ENCODE data around the gene TFF3. TPM values are rescaled to one million over a fixed set of nuclear protein-coding genes. Genes with fewer than 3 reads are reported as not detected.

TFF3 gene
- total and polyA plus RNA-seq, 2 experiments from 2014 or later = 84.4 to 589 TPM

- no peaks in the 10 kb centered on the region for H3K9me3 ChIP-seq (ENCODE audit: low read depth)
- TF ChIP-seq, protein P1, sequence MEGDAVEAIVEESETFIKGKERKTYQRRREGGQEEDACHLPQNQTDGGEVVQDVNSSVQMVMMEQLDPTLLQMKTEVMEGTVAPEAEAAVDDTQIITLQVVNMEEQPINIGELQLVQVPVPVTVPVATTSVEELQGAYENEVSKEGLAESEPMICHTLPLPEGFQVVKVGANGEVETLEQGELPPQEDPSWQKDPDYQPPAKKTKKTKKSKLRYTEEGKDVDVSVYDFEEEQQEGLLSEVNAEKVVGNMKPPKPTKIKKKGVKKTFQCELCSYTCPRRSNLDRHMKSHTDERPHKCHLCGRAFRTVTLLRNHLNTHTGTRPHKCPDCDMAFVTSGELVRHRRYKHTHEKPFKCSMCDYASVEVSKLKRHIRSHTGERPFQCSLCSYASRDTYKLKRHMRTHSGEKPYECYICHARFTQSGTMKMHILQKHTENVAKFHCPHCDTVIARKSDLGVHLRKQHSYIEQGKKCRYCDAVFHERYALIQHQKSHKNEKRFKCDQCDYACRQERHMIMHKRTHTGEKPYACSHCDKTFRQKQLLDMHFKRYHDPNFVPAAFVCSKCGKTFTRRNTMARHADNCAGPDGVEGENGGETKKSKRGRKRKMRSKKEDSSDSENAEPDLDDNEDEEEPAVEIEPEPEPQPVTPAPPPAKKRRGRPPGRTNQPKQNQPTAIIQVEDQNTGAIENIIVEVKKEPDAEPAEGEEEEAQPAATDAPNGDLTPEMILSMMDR (IDR thresholded peaks at IDR 0.05; ENCODE audit: poor library complexity) = no peak
- TF ChIP-seq EZH2phosphoT487 (IDR thresholded peaks at IDR 0.05; ENCODE audit: low read depth, severe bottlenecking, unreplicated experiment) (no peak), EZH2 (IDR thresholded peaks at IDR 0.05; ENCODE audit: borderline replicate concordance) (no peak)
- H3K79me2 ChIP-seq = no peaks in the 10 kb centered on the region
- H3K4me1 ChIP-seq (ENCODE audit: insufficient read depth) = peaks cover 14% of the 10 kb centered on the region
- no peaks in the 10 kb centered on the region for H4K20me1 ChIP-seq (ENCODE audit: insufficient read depth, poor library complexity, severe bottlenecking)
- no peaks in the 10 kb centered on the region for H3K9me2 ChIP-seq (replicated peaks; ENCODE audit: insufficient read depth)
- DNase-seq (ENCODE audit: low spot score) = no peak
- peak overlapping the region; percentile 23 for H3K27ac ChIP-seq
- H3K27me3 ChIP-seq = no peaks in the 10 kb centered on the region
- H3K4me3 ChIP-seq = no peak overlapping the region
- no peak overlapping the region for H3K4me2 ChIP-seq
- H3K36me3 ChIP-seq (replicated peaks; ENCODE audit: insufficient read depth, low read depth) = no peaks in the 10 kb centered on the region
- 87% methylated on average over 9 of the region's 9 CpGs for WGBS (ENCODE audit: low lambda C conversion rate, missing lambda C conversion rate)
- no peak overlapping the region for H2AFZ ChIP-seq
These were observed 47.5 kb upstream of the TFF3 start for GRCh38 chr21:42362700-42363099.

DNA sequence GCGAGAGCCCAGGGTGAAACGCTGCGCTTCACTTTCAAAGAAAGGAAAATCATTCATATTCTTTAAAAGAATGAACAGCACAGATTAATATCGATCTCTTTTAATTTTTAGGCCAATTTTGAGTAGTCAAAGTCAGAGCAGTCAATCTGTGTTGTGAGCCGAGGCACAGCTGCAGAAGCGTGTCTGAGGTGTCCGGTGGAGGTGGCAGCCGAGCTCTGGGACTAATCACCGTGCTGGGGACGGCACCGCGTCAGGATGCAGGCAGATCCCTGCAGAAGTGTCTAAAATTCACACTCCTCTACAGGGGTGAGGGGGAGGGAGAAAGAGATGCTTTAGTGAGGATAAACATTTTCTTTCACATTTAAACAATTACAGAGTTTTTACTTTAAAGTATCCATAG lies 47.0 kb upstream of the TFF3 start:
- no peaks in the 10 kb centered on the region for H3K9me3 ChIP-seq (ENCODE audit: low read depth)
- no peak overlapping the region for H3K27ac ChIP-seq
- no peaks in the 10 kb centered on the region for H3K9me2 ChIP-seq (replicated peaks; ENCODE audit: insufficient read depth)
- no peak overlapping the region for H3K4me3 ChIP-seq
- TF ChIP-seq, protein P1 (IDR thresholded peaks at IDR 0.05; ENCODE audit: poor library complexity) = no peak
- TF ChIP-seq EZH2phosphoT487 (IDR thresholded peaks at IDR 0.05; ENCODE audit: low read depth, severe bottlenecking, unreplicated experiment) (no peak), EZH2 (IDR thresholded peaks at IDR 0.05; ENCODE audit: borderline replicate concordance) (no peak)
- 90% methylated on average over 12 of the region's 12 CpGs for WGBS (ENCODE audit: low lambda C conversion rate, missing lambda C conversion rate)
- H3K36me3 ChIP-seq (replicated peaks; ENCODE audit: insufficient read depth, low read depth) = no peaks in the 10 kb centered on the region
- no peak for DNase-seq (ENCODE audit: low spot score)
- peaks cover 9% of the 10 kb centered on the region for H3K4me1 ChIP-seq (ENCODE audit: insufficient read depth)
- no peak overlapping the region for H3K4me2 ChIP-seq
- H4K20me1 ChIP-seq (ENCODE audit: insufficient read depth, poor library complexity, severe bottlenecking) = no peaks in the 10 kb centered on the region
- H2AFZ ChIP-seq = no peak overlapping the region
- H3K27me3 ChIP-seq = no peaks in the 10 kb centered on the region
- H3K79me2 ChIP-seq = no peaks in the 10 kb centered on the region

GRCh38 chr21:42361286-42361685 lies 46.1 kb upstream of the TFF3 start:
- Histone ChIP-seq H3K4me2 (no peak overlapping the region), H3K27ac (no peak overlapping the region), H3K4me1 (ENCODE audit: insufficient read depth) (peaks cover 4% of the 10 kb centered on the region), H2AFZ (no peak overlapping the region), H3K79me2 (no peaks in the 10 kb centered on the region), H3K4me3 (no peak overlapping the region), H3K27me3 (no peaks in the 10 kb centered on the region), H3K36me3 (replicated peaks; ENCODE audit: insufficient read depth, low read depth) (no peaks in the 10 kb centered on the region), H3K9me3 (ENCODE audit: low read depth) (no peaks in the 10 kb centered on the region), H3K9me2 (replicated peaks; ENCODE audit: insufficient read depth) (no peaks in the 10 kb centered on the region), H4K20me1 (ENCODE audit: insufficient read depth, poor library complexity, severe bottlenecking) (no peaks in the 10 kb centered on the region)
- TF ChIP-seq EZH2phosphoT487 (IDR thresholded peaks at IDR 0.05; ENCODE audit: low read depth, severe bottlenecking, unreplicated experiment) = no peak
- TF ChIP-seq EZH2 (IDR thresholded peaks at IDR 0.05; ENCODE audit: borderline replicate concordance) = no peak
- TF ChIP-seq, protein P1 (IDR thresholded peaks at IDR 0.05; ENCODE audit: poor library complexity) = no peak
- WGBS (ENCODE audit: low lambda C conversion rate, missing lambda C conversion rate) = 66% methylated on average over 7 of the region's 7 CpGs
- no peak for DNase-seq (ENCODE audit: low spot score)

DNA sequence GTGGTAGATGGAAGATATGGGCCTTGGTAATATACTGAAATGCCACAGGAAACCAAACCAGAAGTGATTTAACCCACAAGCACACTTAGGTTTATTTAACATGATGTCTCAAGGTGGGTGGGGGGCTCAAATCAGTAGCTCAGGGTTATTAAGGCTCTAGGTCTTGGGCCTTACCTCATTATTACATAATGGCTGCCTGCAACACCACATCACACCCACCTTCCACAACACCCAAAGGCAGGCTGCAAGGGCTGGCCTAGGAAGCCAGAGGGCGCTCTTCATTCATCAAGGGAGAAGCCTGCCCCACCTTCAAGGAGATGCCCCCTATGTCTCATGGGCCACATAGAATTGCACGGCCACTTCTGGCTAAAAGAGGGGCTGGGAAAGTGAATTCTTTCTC lies 45.1 kb upstream of the TFF3 start:
- H4K20me1 ChIP-seq (ENCODE audit: insufficient read depth, poor library complexity, severe bottlenecking) = no peaks in the 10 kb centered on the region
- no peaks in the 10 kb centered on the region for H3K9me2 ChIP-seq (replicated peaks; ENCODE audit: insufficient read depth)
- no peak overlapping the region for H2AFZ ChIP-seq
- no peak overlapping the region for H3K4me2 ChIP-seq
- WGBS (ENCODE audit: low lambda C conversion rate, missing lambda C conversion rate) = 70% methylated on average over 2 of the region's 2 CpGs
- H3K79me2 ChIP-seq = no peaks in the 10 kb centered on the region
- no peaks in the 10 kb centered on the region for H3K36me3 ChIP-seq (replicated peaks; ENCODE audit: insufficient read depth, low read depth)
- no peaks in the 10 kb centered on the region for H3K9me3 ChIP-seq (ENCODE audit: low read depth)
- no peak for DNase-seq (ENCODE audit: low spot score)
- H3K27me3 ChIP-seq = no peaks in the 10 kb centered on the region
- TF ChIP-seq EZH2 (IDR thresholded peaks at IDR 0.05; ENCODE audit: borderline replicate concordance) (no peak), EZH2phosphoT487 (IDR thresholded peaks at IDR 0.05; ENCODE audit: low read depth, severe bottlenecking, unreplicated experiment) (no peak)
- TF ChIP-seq, protein P1 (IDR thresholded peaks at IDR 0.05; ENCODE audit: poor library complexity) = no peak
- H3K4me3 ChIP-seq = no peak overlapping the region
- no peak overlapping the region for H3K27ac ChIP-seq
- H3K4me1 ChIP-seq (ENCODE audit: insufficient read depth) = no peaks in the 10 kb centered on the region
